ENCODE data around the gene ABCD4. TPM values are rescaled to one million over a fixed set of nuclear protein-coding genes. Genes with fewer than 3 reads are reported as not detected.

ABCD4 gene
- total and polyA plus RNA-seq, 10 donors, result 37.2 to 99.4 (median 68.8) TPM

- H3K27ac ChIP-seq, result no peak overlapping the region
These were observed 37.3 kb downstream of the ABCD4 start for GRCh38 chr14:74265301-74265965.

GRCh38 chr14:74263921-74264320, 38.8 kb downstream of the ABCD4 start:
- Histone ChIP-seq H3K27ac (no peak overlapping the region), H3K9me3 (no peaks in the 10 kb centered on the region), H3K27me3 (replicated peaks in 1 of 7) (peaks cover 0 to 9% (median under 1%) of the 10 kb centered on the region in 7 donors), H3K4me3 (no peak overlapping the region), H3K36me3 (no peaks in the 10 kb centered on the region), H3K4me1 (peaks cover 0 to under 1% (median 0%) of the 10 kb centered on the region in 6 donors)
- DNase-seq, result no peak
- TF ChIP-seq POLR2AphosphoS5 (IDR thresholded peaks at IDR 0.05) (no peak), CTCF (IDR thresholded peaks at IDR 0.05 in 8 of 11, conservative IDR thresholded peaks at IDR 0.05 in 3 of 11) (no peak), POLR2A (IDR thresholded peaks at IDR 0.05) (no peak)
- WGBS, 5 donors, result 44 to 78% (median 67%) methylated on average over 5 of the region's 5 CpGs
- intact Hi-C loops (cut with DNase I; ENCODE audit: low total_unique reads), result no loop called here

More at GRCh38 chr14:74265301-74265965, 37.3 kb downstream of the ABCD4 start:
- no peaks in the 10 kb centered on the region for H3K9me3 ChIP-seq
- no peaks in the 10 kb centered on the region for H3K4me1 ChIP-seq
- no peak overlapping the region for H3K4me3 ChIP-seq
- no peaks in the 10 kb centered on the region for H3K36me3 ChIP-seq
- no peaks in the 10 kb centered on the region for H3K27me3 ChIP-seq (replicated peaks in 1 of 7)
- WGBS, 5 donors, result 66 to 77% (median 69%) methylated on average over 13 of the region's 13 CpGs
- TF ChIP-seq CTCF (IDR thresholded peaks at IDR 0.05 in 8 of 11, conservative IDR thresholded peaks at IDR 0.05 in 3 of 11), result no peak
- TF ChIP-seq POLR2AphosphoS5 (IDR thresholded peaks at IDR 0.05), result no peak
- TF ChIP-seq POLR2A (IDR thresholded peaks at IDR 0.05), result no peak
- DNase-seq, result no peak
- intact Hi-C loops (cut with DNase I; ENCODE audit: low total_unique reads), result no loop called here

GRCh38 chr14:74263181-74263580, 39.6 kb downstream of the ABCD4 start:
- 78 to 84% (median 81%) methylated on average over 9 of the region's 9 CpGs for WGBS, 5 donors
- DNase-seq, result no peak
- TF ChIP-seq POLR2AphosphoS5 (IDR thresholded peaks at IDR 0.05), result no peak
- TF ChIP-seq CTCF (IDR thresholded peaks at IDR 0.05 in 8 of 11, conservative IDR thresholded peaks at IDR 0.05 in 3 of 11), result no peak
- TF ChIP-seq POLR2A (IDR thresholded peaks at IDR 0.05), result no peak

GRCh38 chr14:74262076-74262475, 40.7 kb downstream of the ABCD4 start:
- H3K4me3 ChIP-seq, result no peak overlapping the region
- intact Hi-C loops (cut with DNase I; ENCODE audit: low total_unique reads), result no loop called here
- WGBS, 5 donors, result 91 to 97% (median 93%) methylated on average over 9 of the region's 9 CpGs
- peaks cover 0 to 25% (median 12%) of the 10 kb centered on the region in 7 donors for H3K27me3 ChIP-seq (replicated peaks in 1 of 7)
- no peaks in the 10 kb centered on the region for H3K36me3 ChIP-seq
- peaks cover 2 to 19% (median 13%) of the 10 kb centered on the region in 6 donors for H3K4me1 ChIP-seq
- H3K27ac ChIP-seq, result no peak overlapping the region
- no peaks in the 10 kb centered on the region for H3K9me3 ChIP-seq
- TF ChIP-seq POLR2AphosphoS5 (IDR thresholded peaks at IDR 0.05) (no peak), CTCF (IDR thresholded peaks at IDR 0.05 in 8 of 11, conservative IDR thresholded peaks at IDR 0.05 in 3 of 11) (no peak), POLR2A (IDR thresholded peaks at IDR 0.05) (no peak)
- no peak for DNase-seq

More at GRCh38 chr14:74263181-74263580, 39.6 kb downstream of the ABCD4 start:
- no peaks in the 10 kb centered on the region for H3K36me3 ChIP-seq
- intact Hi-C loops (cut with DNase I; ENCODE audit: low total_unique reads), result no loop called here
- H3K4me1 ChIP-seq, result peaks cover 0 to 8% (median 4%) of the 10 kb centered on the region in 6 donors
- no peak overlapping the region for H3K4me3 ChIP-seq
- H3K27me3 ChIP-seq (replicated peaks in 1 of 7), result peaks cover 0 to 17% (median 8%) of the 10 kb centered on the region in 7 donors
- no peak overlapping the region for H3K27ac ChIP-seq
- H3K9me3 ChIP-seq, result no peaks in the 10 kb centered on the region
